SK-N-SH treated with all-trans-retinoic acid at 6 μM for 48 hours (cell line): ENCODE data around the gene CDK5RAP2.

Experiments
- ATAC-seq: fragments of 200-7000 bp; cut with Tn5 transposase; 3 replicates; pipeline ENCODE4 v1.9.1; 2020; ENCODE audit warnings: mild to moderate bottlenecking, moderate library complexity
- ARNTL ChIP-seq: fragments of 450-650 bp; formaldehyde crosslinking; IDR thresholded peaks from 2 replicates; pipeline ENCODE4 v1.5.0; 2020; ENCODE audit warnings: low read depth, mild to moderate bottlenecking, moderate library complexity, borderline replicate concordance
- BACH2 ChIP-seq: fragments of 250-450 bp; sonication (Bioruptor Pico); IDR thresholded peaks from 2 replicates; pipeline ENCODE4 v1.9.0; 2021; ENCODE audit warnings: mild to moderate bottlenecking, borderline replicate concordance
- CREB5 ChIP-seq: fragments of 250-450 bp; sonication (Bioruptor Pico); IDR thresholded peaks from 2 replicates; pipeline ENCODE4 v1.5.1; 2020; ENCODE audit warnings: low read depth, mild to moderate bottlenecking, moderate library complexity
- CSDC2 ChIP-seq: fragments of 250-450 bp; sonication (Bioruptor Pico); IDR thresholded peaks from 2 replicates; pipeline ENCODE4 v1.5.0; 2020; ENCODE audit warnings: mild to moderate bottlenecking, moderate library complexity
- ESRRG ChIP-seq: fragments of 250-450 bp; sonication (Bioruptor Pico); IDR thresholded peaks from 2 replicates; pipeline ENCODE4 v1.6.1; 2021; ENCODE audit warnings: mild to moderate bottlenecking
- GLIS3 ChIP-seq: fragments of 250-450 bp; sonication (Bioruptor Pico); IDR thresholded peaks from 2 replicates; pipeline ENCODE4 v1.5.0; 2020; ENCODE audit warnings: mild to moderate bottlenecking, moderate library complexity
- POU6F1 ChIP-seq: fragments of 250-450 bp; sonication (Bioruptor Pico); IDR thresholded peaks from 2 replicates; pipeline ENCODE4 v1.8.0; 2021; ENCODE audit warnings: low read depth, mild to moderate bottlenecking, moderate library complexity, borderline replicate concordance
- PPARA ChIP-seq: fragments of 250-450 bp; sonication (Bioruptor Pico); IDR thresholded peaks from 2 replicates; pipeline ENCODE4 v1.5.0; 2020; ENCODE audit warnings: mild to moderate bottlenecking, borderline replicate concordance
- RARB ChIP-seq: fragments of 250-450 bp; sonication (Bioruptor Pico); IDR thresholded peaks from 2 replicates; pipeline ENCODE4 v1.8.0; 2021; ENCODE audit warnings: mild to moderate bottlenecking, moderate library complexity
- TOX ChIP-seq: fragments of 250-450 bp; sonication (Bioruptor Pico); IDR thresholded peaks from 2 replicates; pipeline ENCODE4 v1.8.0; 2021; ENCODE audit warnings: mild to moderate bottlenecking, moderate library complexity, borderline replicate concordance
- ZC3H10 ChIP-seq: fragments of 250-450 bp; sonication (Bioruptor Pico); IDR thresholded peaks from 2 replicates; pipeline ENCODE4 v1.5.1; 2021; ENCODE audit warnings: mild to moderate bottlenecking, moderate library complexity
- ZFP3 ChIP-seq: fragments of 250-450 bp; sonication (Bioruptor Pico); IDR thresholded peaks from 2 replicates; pipeline ENCODE4 v1.5.0; 2020; ENCODE audit warnings: mild to moderate bottlenecking, moderate library complexity
- ZFP30 ChIP-seq: fragments of 450-650 bp; formaldehyde crosslinking; IDR thresholded peaks from 2 replicates; pipeline ENCODE4 v1.5.0; 2022; ENCODE audit warnings: mild to moderate bottlenecking, moderate library complexity
- ZNF565 ChIP-seq: fragments of 450-650 bp; formaldehyde crosslinking; conservative IDR thresholded peaks from 2 replicates; pipeline ENCODE4 v1.5.0; 2020; ENCODE audit warnings: low read depth, mild to moderate bottlenecking, moderate library complexity
- ZNF70 ChIP-seq: fragments of 450-650 bp; formaldehyde crosslinking; IDR thresholded peaks from 2 replicates; pipeline ENCODE4 v1.5.0; 2020; ENCODE audit warnings: mild to moderate bottlenecking, moderate library complexity
- TF ChIP-seq, protein P1 (sequence below): fragments of 250-450 bp; sonication (Bioruptor Pico); IDR thresholded peaks from 2 replicates; pipeline ENCODE4 v1.5.1; 2021; ENCODE audit warnings: mild to moderate bottlenecking, moderate library complexity
- TF ChIP-seq, protein P2 (sequence below): fragments of 250-450 bp; sonication (Bioruptor Pico); IDR thresholded peaks from 2 replicates; pipeline ENCODE4 v1.5.0; 2020; ENCODE audit warnings: mild to moderate bottlenecking, moderate library complexity
- TF ChIP-seq, protein P3 (sequence below): fragments of 250-450 bp; sonication (Bioruptor Pico); IDR thresholded peaks from 2 replicates; pipeline ENCODE4 v1.8.0; 2020; ENCODE audit warnings: mild to moderate bottlenecking, moderate library complexity, borderline replicate concordance

Gene CDK5RAP2

GRCh38 chr9:120443976-120444375 is 136.0 kb downstream of the CDK5RAP2 start (continued):
- TF ChIP-seq, protein P1, sequence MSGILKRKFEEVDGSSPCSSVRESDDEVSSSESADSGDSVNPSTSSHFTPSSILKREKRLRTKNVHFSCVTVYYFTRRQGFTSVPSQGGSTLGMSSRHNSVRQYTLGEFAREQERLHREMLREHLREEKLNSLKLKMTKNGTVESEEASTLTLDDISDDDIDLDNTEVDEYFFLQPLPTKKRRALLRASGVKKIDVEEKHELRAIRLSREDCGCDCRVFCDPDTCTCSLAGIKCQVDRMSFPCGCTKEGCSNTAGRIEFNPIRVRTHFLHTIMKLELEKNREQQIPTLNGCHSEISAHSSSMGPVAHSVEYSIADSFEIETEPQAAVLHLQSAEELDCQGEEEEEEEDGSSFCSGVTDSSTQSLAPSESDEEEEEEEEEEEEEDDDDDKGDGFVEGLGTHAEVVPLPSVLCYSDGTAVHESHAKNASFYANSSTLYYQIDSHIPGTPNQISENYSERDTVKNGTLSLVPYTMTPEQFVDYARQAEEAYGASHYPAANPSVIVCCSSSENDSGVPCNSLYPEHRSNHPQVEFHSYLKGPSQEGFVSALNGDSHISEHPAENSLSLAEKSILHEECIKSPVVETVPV (CRISPR knock-in tag): no peak
- TF ChIP-seq ZFP3 (CRISPR knock-in tag) (no peak), GLIS3 (CRISPR knock-in tag) (no peak), ZNF565 (CRISPR knock-in tag) (no peak), ZC3H10 (no peak)

GRCh38 chr9:120443489-120443888 is 136.5 kb downstream of the CDK5RAP2 start:
- TF ChIP-seq RARB (CRISPR knock-in tag) (no peak), CREB5 (CRISPR knock-in tag) (no peak), ZNF70 (CRISPR knock-in tag) (no peak)
- no peak for ATAC-seq

GRCh38 chr9:120442308-120442995 is 137.5 kb downstream of the CDK5RAP2 start:
- ATAC-seq: no peak
- TF ChIP-seq TOX (no peak), POU6F1 (CRISPR knock-in tag) (no peak), ARNTL (CRISPR knock-in tag) (no peak), ESRRG (CRISPR knock-in tag) (no peak), ZC3H10 (no peak), BACH2 (CRISPR knock-in tag) (no peak), CSDC2 (CRISPR knock-in tag) (no peak), ZFP3 (CRISPR knock-in tag) (no peak), GLIS3 (CRISPR knock-in tag) (no peak), ZNF70 (CRISPR knock-in tag) (no peak), ZFP30 (no peak), CREB5 (CRISPR knock-in tag) (no peak), PPARA (CRISPR knock-in tag) (no peak), ZNF565 (CRISPR knock-in tag) (no peak), RARB (CRISPR knock-in tag) (no peak)
- TF ChIP-seq, protein P2, sequence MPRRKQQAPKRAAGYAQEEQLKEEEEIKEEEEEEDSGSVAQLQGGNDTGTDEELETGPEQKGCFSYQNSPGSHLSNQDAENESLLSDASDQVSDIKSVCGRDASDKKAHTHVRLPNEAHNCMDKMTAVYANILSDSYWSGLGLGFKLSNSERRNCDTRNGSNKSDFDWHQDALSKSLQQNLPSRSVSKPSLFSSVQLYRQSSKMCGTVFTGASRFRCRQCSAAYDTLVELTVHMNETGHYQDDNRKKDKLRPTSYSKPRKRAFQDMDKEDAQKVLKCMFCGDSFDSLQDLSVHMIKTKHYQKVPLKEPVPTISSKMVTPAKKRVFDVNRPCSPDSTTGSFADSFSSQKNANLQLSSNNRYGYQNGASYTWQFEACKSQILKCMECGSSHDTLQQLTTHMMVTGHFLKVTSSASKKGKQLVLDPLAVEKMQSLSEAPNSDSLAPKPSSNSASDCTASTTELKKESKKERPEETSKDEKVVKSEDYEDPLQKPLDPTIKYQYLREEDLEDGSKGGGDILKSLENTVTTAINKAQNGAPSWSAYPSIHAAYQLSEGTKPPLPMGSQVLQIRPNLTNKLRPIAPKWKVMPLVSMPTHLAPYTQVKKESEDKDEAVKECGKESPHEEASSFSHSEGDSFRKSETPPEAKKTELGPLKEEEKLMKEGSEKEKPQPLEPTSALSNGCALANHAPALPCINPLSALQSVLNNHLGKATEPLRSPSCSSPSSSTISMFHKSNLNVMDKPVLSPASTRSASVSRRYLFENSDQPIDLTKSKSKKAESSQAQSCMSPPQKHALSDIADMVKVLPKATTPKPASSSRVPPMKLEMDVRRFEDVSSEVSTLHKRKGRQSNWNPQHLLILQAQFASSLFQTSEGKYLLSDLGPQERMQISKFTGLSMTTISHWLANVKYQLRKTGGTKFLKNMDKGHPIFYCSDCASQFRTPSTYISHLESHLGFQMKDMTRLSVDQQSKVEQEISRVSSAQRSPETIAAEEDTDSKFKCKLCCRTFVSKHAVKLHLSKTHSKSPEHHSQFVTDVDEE (CRISPR knock-in tag): no peak
- TF ChIP-seq, protein P1 (CRISPR knock-in tag): no peak
- TF ChIP-seq, protein P3, sequence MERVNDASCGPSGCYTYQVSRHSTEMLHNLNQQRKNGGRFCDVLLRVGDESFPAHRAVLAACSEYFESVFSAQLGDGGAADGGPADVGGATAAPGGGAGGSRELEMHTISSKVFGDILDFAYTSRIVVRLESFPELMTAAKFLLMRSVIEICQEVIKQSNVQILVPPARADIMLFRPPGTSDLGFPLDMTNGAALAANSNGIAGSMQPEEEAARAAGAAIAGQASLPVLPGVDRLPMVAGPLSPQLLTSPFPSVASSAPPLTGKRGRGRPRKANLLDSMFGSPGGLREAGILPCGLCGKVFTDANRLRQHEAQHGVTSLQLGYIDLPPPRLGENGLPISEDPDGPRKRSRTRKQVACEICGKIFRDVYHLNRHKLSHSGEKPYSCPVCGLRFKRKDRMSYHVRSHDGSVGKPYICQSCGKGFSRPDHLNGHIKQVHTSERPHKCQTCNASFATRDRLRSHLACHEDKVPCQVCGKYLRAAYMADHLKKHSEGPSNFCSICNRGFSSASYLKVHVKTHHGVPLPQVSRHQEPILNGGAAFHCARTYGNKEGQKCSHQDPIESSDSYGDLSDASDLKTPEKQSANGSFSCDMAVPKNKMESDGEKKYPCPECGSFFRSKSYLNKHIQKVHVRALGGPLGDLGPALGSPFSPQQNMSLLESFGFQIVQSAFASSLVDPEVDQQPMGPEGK (CRISPR knock-in tag): no peak
